ENCODE measurements around the gene CADM1.

DNA sequence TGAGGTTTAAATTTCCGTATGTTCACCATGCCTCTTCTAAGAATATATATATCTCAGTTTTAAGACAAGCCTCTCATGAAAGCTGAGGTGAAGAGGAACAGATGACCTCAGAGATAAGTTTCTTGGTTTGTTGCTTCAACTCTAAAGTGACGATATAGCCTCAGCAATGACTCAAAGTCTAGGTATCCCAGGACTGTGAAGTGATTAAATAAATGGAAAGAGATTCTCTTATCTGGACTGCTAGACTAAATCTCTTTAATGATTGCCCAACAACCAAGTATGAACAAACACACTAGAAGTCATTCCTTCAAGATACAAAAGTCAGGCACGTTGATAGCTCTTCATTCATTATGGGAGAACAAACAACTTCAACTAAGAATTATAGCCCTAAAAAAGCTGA, 15.3 kb downstream of the CADM1 start:
- TF ChIP-seq CTCF (IDR thresholded peaks at IDR 0.05; ENCODE audit: poor library complexity) = no peak
- no peak for TF ChIP-seq EZH2 (IDR thresholded peaks at IDR 0.05; ENCODE audit: borderline replicate concordance)
